ENCODE measurements around the gene ZNF804A.

- TF ChIP-seq CTCF (IDR thresholded peaks at IDR 0.05) (no peak), POLR2A (IDR thresholded peaks at IDR 0.05) (no peak), EP300 (IDR thresholded peaks at IDR 0.05) (no peak)
Measured at GRCh38 chr2:184936761-184937160, 338.4 kb downstream of the ZNF804A start.
